Psoas muscle (tissue), 8 donors: Measurements from ENCODE around the gene PVALB. TPM values are rescaled to one million over a fixed set of nuclear protein-coding genes. Genes with fewer than 3 reads are reported as not detected.

Source experiments
- ATAC-seq, 4 donors: fragments of 200-7000 bp; cut with Tn5 transposase; one replicate each; pipeline ENCODE4 v1.9.1; 2020; ENCODE audit warnings: moderate library complexity in 3 of 4, mild to moderate bottlenecking in 2 of 4
- DNase-seq, 2 donors: peaks; one replicate each; pipeline ENCODE4 v3.0.0-alpha.2; 2020
- H3K27ac ChIP-seq: fragments of 200-600 bp; one replicate; pipeline ENCODE4 v1.8.0; 2022
- H3K27me3 ChIP-seq, 3 donors: fragments of 200-600 bp in 1 of 3; one replicate each; pipeline versions ENCODE4 v1.6.1 to v1.8.0; 2013 to 2022; ENCODE audit warnings: low read length in 2 of 3, mild to moderate bottlenecking in 2 of 3, moderate library complexity in 1 of 3; ENCODE audit not compliant: insufficient read depth in 3 of 3
- H3K36me3 ChIP-seq, 2 donors: fragments of 200-600 bp in 1 of 2; one replicate each; pipeline versions ENCODE4 v1.6.1 to v1.8.0; 2013 to 2022; ENCODE audit warnings: low read depth in 1 of 2, mild to moderate bottlenecking in 1 of 2, moderate library complexity in 1 of 2; ENCODE audit not compliant: insufficient read depth in 1 of 2
- H3K4me1 ChIP-seq: fragments of 200-600 bp; one replicate; pipeline ENCODE4 v1.8.0; 2022
- H3K4me3 ChIP-seq: fragments of 200-600 bp; one replicate; pipeline ENCODE4 v1.8.0; 2022; ENCODE audit warnings: mild to moderate bottlenecking
- H3K9me3 ChIP-seq: fragments of 200-600 bp; one replicate; pipeline ENCODE4 v1.8.0; 2022
- CTCF ChIP-seq: fragments of 200-600 bp; IDR thresholded peaks from one replicate; pipeline ENCODE4 v1.8.0; 2022; ENCODE audit warnings: antibody characterized with exemption
- WGBS, 3 donors: extraction: QIAGEN DNeasy Blood & Tissue Kit; methylation state at CpG; one replicate each; pipeline versions ENCODE4 v1.1.6 to v1.1.7; 2013; 5-methylcytosine and 5-hydroxymethylcytosine counted together
- intact Hi-C, 2 donors: fragments of 100-400 bp; cut with DNase I; formaldehyde crosslinking; loops; one replicate each; pipeline versions ENCODE4 v1.11.0 to v1.14.2; 2022
- polyA plus RNA-seq, 3 donors: library from polyadenylated mRNA; stranded (reverse); fragments of 200-250 nt; gene quantifications; one replicate each; pipeline ENCODE4 v1.2.3, GENCODE V29; 2013
- total RNA-seq, 4 donors: library from RNA; stranded (reverse); fragmentation: NEBNext Ultra II Directional in 2 of 4; extraction: Animal tissue kit (Norgen Biotek cat#: 25700) in 2 of 4; gene quantifications; one replicate each; pipeline versions ENCODE4 v1.2.1 to v1.2.4, GENCODE V29; 2021 to 2023
- donor health status: healthy with polysubstance abuse.
- donor health status: DM: no; HTN: no; CAD: no; lungs with moderate emphysema.
- donor health status: Bipolar disorder and iron deficiency.
- donor health status: healthy.
- donor health status: DM: yes; HTN: yes; CAD: no.
- donor health status: DM: no; HTN: no; CAD: no.
- donor health status: DM: no; HTN: no; CAD: no.
- donor health status: DM: yes; HTN: yes; CAD: no.

PVALB gene
- total and polyA plus RNA-seq, 7 donors, result 0.22 to 1.4 (median 1.1) TPM; not detected in 3

- DNase-seq (no peak), ATAC-seq (no peak)
- peaks cover 0 to 7% (median 0%) of the 10 kb centered on the region in 3 donors for H3K27me3 ChIP-seq
- no peak overlapping the region for H3K4me3 ChIP-seq
- WGBS, 3 donors, result 87 to 91% (median 87%) methylated on average over 3 of the region's 3 CpGs
- intact Hi-C loops, result no loop called here
- H3K36me3 ChIP-seq, result no peaks in the 10 kb centered on the region
- H3K4me1 ChIP-seq, result no peaks in the 10 kb centered on the region
- TF ChIP-seq CTCF, result no peak
- no peaks in the 10 kb centered on the region for H3K9me3 ChIP-seq
- H3K27ac ChIP-seq, result no peak overlapping the region
Observed at GRCh38 chr22:36831717-36832116, 14.9 kb upstream of the PVALB start.

GRCh38 chr22:36831206-36831605, 14.4 kb upstream of the PVALB start:
- no peak for DNase-seq
- no peaks in the 10 kb centered on the region for H3K36me3 ChIP-seq
- no peak for TF ChIP-seq CTCF
- no peaks in the 10 kb centered on the region for H3K9me3 ChIP-seq
- H3K4me3 ChIP-seq, result no peak overlapping the region
- H3K27ac ChIP-seq, result no peak overlapping the region
- peaks cover 0 to 4% (median 0%) of the 10 kb centered on the region in 3 donors for H3K27me3 ChIP-seq
- intact Hi-C loops, result no loop called here
- no peaks in the 10 kb centered on the region for H3K4me1 ChIP-seq
- no peak for ATAC-seq

GRCh38 chr22:36830601-36831000, 13.8 kb upstream of the PVALB start:
- Histone ChIP-seq H3K27ac (no peak overlapping the region), H3K4me3 (no peak overlapping the region), H3K27me3 (peaks cover 0 to 4% (median 0%) of the 10 kb centered on the region in 3 donors), H3K4me1 (no peaks in the 10 kb centered on the region), H3K9me3 (no peaks in the 10 kb centered on the region), H3K36me3 (no peaks in the 10 kb centered on the region)
- ATAC-seq (no peak), DNase-seq (no peak)
- intact Hi-C loops, result no loop called here
- 76 to 87% (median 77%) methylated on average over 2 of the region's 2 CpGs for WGBS, 3 donors
- no peak for TF ChIP-seq CTCF

GRCh38 chr22:36829370-36830002, 12.7 kb upstream of the PVALB start:
- WGBS, 3 donors, result 60 to 80% (median 65%) methylated on average over 5 of the region's 5 CpGs
- no peak for TF ChIP-seq CTCF
- Histone ChIP-seq H3K27ac (no peak overlapping the region), H3K27me3 (peaks cover 0 to 4% (median 0%) of the 10 kb centered on the region in 3 donors), H3K4me1 (no peaks in the 10 kb centered on the region), H3K4me3 (no peak overlapping the region), H3K36me3 (no peaks in the 10 kb centered on the region), H3K9me3 (no peaks in the 10 kb centered on the region)
- ATAC-seq (no peak), DNase-seq (no peak)
- intact Hi-C loops, result no loop called here

- no peaks in the 10 kb centered on the region for H3K9me3 ChIP-seq
- H3K27me3 ChIP-seq, result peaks cover 0 to 4% (median 0%) of the 10 kb centered on the region in 3 donors
- no peak overlapping the region for H3K27ac ChIP-seq
- intact Hi-C loops, result no loop called here
- WGBS, 3 donors, result 67 to 69% (median 68%) methylated on average over 3 of the region's 3 CpGs
- no peak overlapping the region for H3K4me3 ChIP-seq
- H3K36me3 ChIP-seq, result no peaks in the 10 kb centered on the region
- DNase-seq (no peak), ATAC-seq (no peak)
- TF ChIP-seq CTCF, result no peak
- H3K4me1 ChIP-seq, result no peaks in the 10 kb centered on the region
Observed at GRCh38 chr22:36828815-36829214, 12.0 kb upstream of the PVALB start.
